Upper lobe of left lung (tissue), 6 donors: ENCODE measurements around the gene GMDS. TPM values are rescaled to one million over a fixed set of nuclear protein-coding genes. Genes with fewer than 3 reads are reported as not detected.
A peak's percentile ranks its signal among the peaks of the same experiment; 100 is the strongest.

ENCODE experiments used
- ATAC-seq, 2 donors: fragments of 200-7000 bp; cut with Tn5 transposase; one replicate each; pipeline ENCODE4 v1.9.1; 2022; ENCODE audit warnings: mild to moderate bottlenecking in 2 of 2, moderate library complexity in 2 of 2; ENCODE audit not compliant: low FRiP score in 2 of 2
- DNase-seq, 2 donors: peaks; one replicate each; pipeline ENCODE4 v3.0.0-alpha.2; 2019 to 2020
- H3K27ac ChIP-seq, 4 donors: fragments of 200-600 bp; sonication (generic); one replicate each; pipeline ENCODE4 v1.5.1; 2016 to 2019
- H3K27me3 ChIP-seq, 4 donors: fragments of 200-600 bp; sonication (generic); one replicate each; pipeline ENCODE4 v1.5.1; 2017 to 2019
- H3K36me3 ChIP-seq, 4 donors: fragments of 200-600 bp; sonication (generic); one replicate each; pipeline ENCODE4 v1.5.1; 2016 to 2019
- H3K4me1 ChIP-seq, 4 donors: fragments of 200-600 bp; sonication (generic); one replicate each; pipeline ENCODE4 v1.5.1; 2018 to 2019
- H3K4me3 ChIP-seq, 4 donors: fragments of 200-600 bp; sonication (generic); one replicate each; pipeline ENCODE4 v1.5.1; 2017 to 2019; ENCODE audit warnings: mild to moderate bottlenecking in 2 of 4, moderate library complexity in 1 of 4
- H3K9me3 ChIP-seq, 4 donors: fragments of 200-600 bp; sonication (generic); one replicate each; pipeline ENCODE4 v1.5.1; 2018 to 2019
- EP300 ChIP-seq, 4 donors: sonication (generic); formaldehyde crosslinking; IDR thresholded peaks; one replicate each; pipeline ENCODE4 v1.5.1; 2017; ENCODE audit warnings: antibody characterized with exemption in 4 of 4, control low read depth in 2 of 4
- POLR2A ChIP-seq, 4 donors: fragments of 450-650 bp; IDR thresholded peaks; one replicate each; pipeline ENCODE4 v1.5.1; 2016 to 2017; ENCODE audit warnings: antibody characterized with exemption in 4 of 4, mild to moderate bottlenecking in 2 of 4
- POLR2AphosphoS5 ChIP-seq, 2 donors: sonication (generic); formaldehyde crosslinking; IDR thresholded peaks; one replicate each; pipeline ENCODE4 v1.5.1; 2017; ENCODE audit warnings: antibody characterized with exemption in 2 of 2
- WGBS, 2 donors: methylation state at CpG; one replicate each; pipeline ENCODE4 v1.1.5; 2017 to 2018; 5-methylcytosine and 5-hydroxymethylcytosine counted together
- total RNA-seq, 6 donors: library from RNA; depleted of rRNA in 4 of 6; stranded (reverse); fragments of >200 nt in 4 of 6; gene quantifications; one replicate each; pipeline versions ENCODE4 v1.1.0 to v1.2.1, GENCODE V29; 2016 to 2021
- TF ChIP-seq, protein P1 (sequence below), 6 experiments: fragments of 450-650 bp in 4 of 6; fragments of 200-600 bp in 2 of 6; sonication (generic) in 2 of 6; IDR thresholded peaks; one replicate each; pipeline ENCODE4 v1.5.1; 2016 to 2019; ENCODE audit warnings: antibody characterized with exemption in 6 of 6
- donor health status: DM: no; HTN: no; CAD: no; lungs with moderate emphysema.
- donor health status: DM: no; HTN: yes; CAD: no; lungs with severe emphysema.

GMDS gene
- total RNA-seq, 6 donors from 2014 or later = 7.6 to 17.8 (median 14.1) TPM

DNA sequence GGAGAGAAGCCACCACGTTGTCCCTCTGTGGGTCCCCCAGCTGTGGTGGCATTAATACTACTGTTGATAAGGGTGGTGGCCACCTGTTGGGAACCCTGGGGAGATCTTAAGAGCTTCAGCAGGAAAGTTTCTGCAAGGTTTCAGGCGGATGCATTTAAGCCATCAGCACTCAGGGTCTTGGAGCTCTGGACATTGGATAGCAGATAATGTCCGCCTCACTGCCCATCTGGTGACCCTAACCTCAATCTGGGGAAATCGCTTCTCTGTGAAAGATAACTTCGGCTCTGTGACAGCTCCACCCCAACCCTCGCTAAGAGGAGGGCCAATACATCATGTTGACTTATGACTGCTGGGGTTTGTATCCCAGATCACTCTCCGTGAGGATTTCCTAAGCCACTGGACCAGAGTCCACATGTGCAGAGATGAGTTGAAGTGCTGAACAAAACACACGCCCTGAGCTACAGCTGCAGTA lies 542.8 kb downstream of the GMDS start:
- ATAC-seq (peak in 1 of 2 donors; percentile 38), DNase-seq (no peak)
- no peaks in the 10 kb centered on the region for H3K9me3 ChIP-seq

GRCh38 chr6:1701668-1702353 lies 543.6 kb downstream of the GMDS start:
- Histone ChIP-seq H3K4me3 (no peak overlapping the region), H3K4me1 (no peaks in the 10 kb centered on the region), H3K36me3 (no peaks in the 10 kb centered on the region), H3K27me3 (no peaks in the 10 kb centered on the region), H3K27ac (no peak overlapping the region), H3K9me3 (no peaks in the 10 kb centered on the region)
- ATAC-seq (peak in 1 of 2 donors; percentile 76), DNase-seq (no peak)
- 63 to 82% methylated on average over 12 of the region's 12 CpGs for WGBS, 2 donors
- TF ChIP-seq POLR2AphosphoS5 (IDR thresholded peaks at IDR 0.05) (no peak), POLR2A (IDR thresholded peaks at IDR 0.05) (no peak), EP300 (IDR thresholded peaks at IDR 0.05) (no peak)
- TF ChIP-seq, protein P1, sequence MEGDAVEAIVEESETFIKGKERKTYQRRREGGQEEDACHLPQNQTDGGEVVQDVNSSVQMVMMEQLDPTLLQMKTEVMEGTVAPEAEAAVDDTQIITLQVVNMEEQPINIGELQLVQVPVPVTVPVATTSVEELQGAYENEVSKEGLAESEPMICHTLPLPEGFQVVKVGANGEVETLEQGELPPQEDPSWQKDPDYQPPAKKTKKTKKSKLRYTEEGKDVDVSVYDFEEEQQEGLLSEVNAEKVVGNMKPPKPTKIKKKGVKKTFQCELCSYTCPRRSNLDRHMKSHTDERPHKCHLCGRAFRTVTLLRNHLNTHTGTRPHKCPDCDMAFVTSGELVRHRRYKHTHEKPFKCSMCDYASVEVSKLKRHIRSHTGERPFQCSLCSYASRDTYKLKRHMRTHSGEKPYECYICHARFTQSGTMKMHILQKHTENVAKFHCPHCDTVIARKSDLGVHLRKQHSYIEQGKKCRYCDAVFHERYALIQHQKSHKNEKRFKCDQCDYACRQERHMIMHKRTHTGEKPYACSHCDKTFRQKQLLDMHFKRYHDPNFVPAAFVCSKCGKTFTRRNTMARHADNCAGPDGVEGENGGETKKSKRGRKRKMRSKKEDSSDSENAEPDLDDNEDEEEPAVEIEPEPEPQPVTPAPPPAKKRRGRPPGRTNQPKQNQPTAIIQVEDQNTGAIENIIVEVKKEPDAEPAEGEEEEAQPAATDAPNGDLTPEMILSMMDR (IDR thresholded peaks at IDR 0.05) = no peak

More for the DNA sequence above, 542.8 kb downstream of the GMDS start:
- WGBS, 2 donors = 81 to 88% methylated on average over 8 of the region's 8 CpGs
- Histone ChIP-seq H3K4me3 (no peak overlapping the region), H3K27me3 (no peaks in the 10 kb centered on the region), H3K27ac (no peak overlapping the region), H3K4me1 (no peaks in the 10 kb centered on the region), H3K36me3 (no peaks in the 10 kb centered on the region)
- TF ChIP-seq POLR2AphosphoS5 (IDR thresholded peaks at IDR 0.05) (no peak), EP300 (IDR thresholded peaks at IDR 0.05) (no peak), POLR2A (IDR thresholded peaks at IDR 0.05) (no peak)
- TF ChIP-seq, protein P1 (IDR thresholded peaks at IDR 0.05) = no peak

DNA sequence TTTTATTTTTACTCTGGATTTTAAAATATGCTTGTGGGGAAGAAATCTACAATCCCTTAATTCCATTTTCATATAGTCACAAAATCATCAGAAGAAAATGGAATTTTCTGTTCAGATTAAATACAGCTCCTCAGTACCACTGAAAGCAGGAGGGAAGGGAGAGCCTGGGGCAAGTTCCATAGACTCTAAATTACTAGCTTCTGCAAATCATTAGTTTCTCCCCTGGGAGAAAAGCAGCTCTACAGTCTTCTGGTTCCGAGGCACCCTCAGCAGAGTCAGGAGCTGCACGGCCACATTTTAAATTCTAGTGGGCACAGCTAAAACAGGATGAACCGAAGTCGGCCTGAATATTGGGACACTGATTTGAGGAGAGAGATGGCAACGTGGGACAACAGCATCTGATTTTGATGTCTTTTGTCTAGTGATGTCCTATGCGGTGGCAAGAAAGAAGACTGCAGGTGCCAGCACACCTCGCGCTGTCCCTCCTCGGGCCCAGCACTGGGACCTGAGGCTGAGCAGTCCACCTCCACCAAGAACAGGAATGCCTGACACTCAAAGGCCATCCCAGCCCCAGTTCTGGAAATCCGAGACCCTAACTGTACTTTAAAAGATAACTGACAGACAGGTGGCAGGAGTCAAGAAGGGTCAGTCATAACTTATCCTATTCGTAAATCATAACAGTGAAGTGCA lies 545.0 kb downstream of the GMDS start:
- Histone ChIP-seq H3K36me3 (no peaks in the 10 kb centered on the region), H3K27ac (no peak overlapping the region), H3K9me3 (no peaks in the 10 kb centered on the region), H3K27me3 (no peaks in the 10 kb centered on the region), H3K4me1 (no peaks in the 10 kb centered on the region), H3K4me3 (no peak overlapping the region)
- no peak for ATAC-seq
- peak in 1 of 2 donors; percentile 15 for DNase-seq
- TF ChIP-seq EP300 (IDR thresholded peaks at IDR 0.05) = no peak
- TF ChIP-seq POLR2AphosphoS5 (IDR thresholded peaks at IDR 0.05) = no peak
- TF ChIP-seq, protein P1 (IDR thresholded peaks at IDR 0.05) = no peak
- TF ChIP-seq POLR2A (IDR thresholded peaks at IDR 0.05) = no peak
- WGBS, 2 donors = 90 to 98% methylated on average over 8 to 11 of the region's 11 CpGs

DNA sequence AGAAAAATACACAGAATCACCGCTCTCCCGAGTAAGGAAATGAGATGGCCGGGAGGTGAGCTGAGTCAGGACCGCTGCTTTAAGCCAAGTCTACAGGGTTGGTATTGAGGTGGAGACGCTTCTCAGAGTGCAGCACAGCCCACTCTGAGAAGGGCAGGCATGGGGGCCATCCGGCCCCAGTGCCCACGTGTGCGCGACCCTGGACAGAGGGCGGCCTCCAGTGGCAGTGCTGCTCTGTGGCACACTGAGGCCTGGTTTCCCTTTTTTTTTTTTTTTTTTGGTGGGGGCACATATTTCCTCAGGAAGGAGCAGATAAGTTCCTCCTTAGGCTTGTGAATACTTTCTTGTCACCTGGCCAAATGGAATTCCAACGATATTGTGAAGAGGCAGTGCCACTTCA lies 546.9 kb downstream of the GMDS start:
- Histone ChIP-seq H3K36me3 (no peaks in the 10 kb centered on the region), H3K27ac (no peak overlapping the region), H3K27me3 (no peaks in the 10 kb centered on the region), H3K9me3 (no peaks in the 10 kb centered on the region), H3K4me1 (no peaks in the 10 kb centered on the region), H3K4me3 (no peak overlapping the region)
- ATAC-seq (no peak), DNase-seq (peak in 1 of 2 donors; percentile 25)
- TF ChIP-seq POLR2AphosphoS5 (IDR thresholded peaks at IDR 0.05) = no peak
- 85 to 88% methylated on average over 11 of the region's 11 CpGs for WGBS, 2 donors

DNA sequence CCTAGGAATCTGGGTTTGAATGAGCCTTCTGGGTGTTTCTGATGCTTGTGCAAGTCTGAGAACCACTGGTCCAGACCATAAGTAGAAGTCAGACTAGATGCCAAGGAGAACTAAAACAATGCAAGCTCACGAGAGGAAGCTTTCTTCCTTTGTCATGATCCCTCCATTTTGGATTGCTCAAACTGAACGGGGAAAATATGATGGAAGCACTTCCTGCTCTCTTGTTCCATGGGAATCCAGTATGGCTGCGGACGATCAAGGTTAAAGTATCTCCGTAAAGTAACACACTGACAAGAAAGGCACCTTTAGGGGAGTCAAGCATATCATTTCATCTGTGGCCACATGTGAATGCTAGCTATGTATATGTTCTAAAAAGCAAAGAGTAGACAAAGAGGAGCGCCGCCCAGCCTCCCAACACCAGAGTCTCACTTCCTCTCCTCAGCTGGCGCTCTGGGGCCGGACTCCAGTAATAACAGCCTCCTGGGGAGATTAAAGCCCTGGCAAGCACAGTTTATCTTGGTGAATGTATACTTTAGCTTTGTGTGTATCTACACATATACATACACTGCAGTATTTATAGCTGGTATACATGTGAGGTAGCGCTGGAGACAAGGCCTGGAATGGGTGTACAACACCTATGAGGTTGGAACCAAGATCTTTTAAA lies 547.6 kb downstream of the GMDS start:
- Histone ChIP-seq H3K27me3 (no peaks in the 10 kb centered on the region), H3K9me3 (no peaks in the 10 kb centered on the region), H3K4me1 (no peaks in the 10 kb centered on the region), H3K27ac (no peak overlapping the region), H3K36me3 (no peaks in the 10 kb centered on the region), H3K4me3 (no peak overlapping the region)
- ATAC-seq = no peak
- no peak for DNase-seq
- no peak for TF ChIP-seq EP300 (IDR thresholded peaks at IDR 0.05)
- WGBS, 2 donors = 92 to 95% methylated on average over 10 of the region's 10 CpGs
